SK-N-SH treated with all-trans-retinoic acid at 6 μM for 48 hours (cell line): ENCODE data around the gene KRTAP20-4.

ENCODE experiments used
- CSDC2 ChIP-seq: fragments of 250-450 bp; sonication (Bioruptor Pico); IDR thresholded peaks from 2 replicates; pipeline ENCODE4 v1.5.0; 2020; ENCODE audit warnings: mild to moderate bottlenecking, moderate library complexity
- GLIS3 ChIP-seq: fragments of 250-450 bp; sonication (Bioruptor Pico); IDR thresholded peaks from 2 replicates; pipeline ENCODE4 v1.5.0; 2020; ENCODE audit warnings: mild to moderate bottlenecking, moderate library complexity
- RARB ChIP-seq: fragments of 250-450 bp; sonication (Bioruptor Pico); IDR thresholded peaks from 2 replicates; pipeline ENCODE4 v1.8.0; 2021; ENCODE audit warnings: mild to moderate bottlenecking, moderate library complexity
- SNAI2 ChIP-seq: fragments of 250-450 bp; sonication (Bioruptor Pico); IDR thresholded peaks from 2 replicates; pipeline ENCODE4 v1.5.0; 2020; ENCODE audit warnings: mild to moderate bottlenecking, moderate library complexity
- ZNF565 ChIP-seq: fragments of 450-650 bp; formaldehyde crosslinking; conservative IDR thresholded peaks from 2 replicates; pipeline ENCODE4 v1.5.0; 2020; ENCODE audit warnings: low read depth, mild to moderate bottlenecking, moderate library complexity

- TF ChIP-seq CSDC2 (CRISPR knock-in tag) (no peak), RARB (CRISPR knock-in tag) (no peak), SNAI2 (CRISPR knock-in tag) (no peak), ZNF565 (CRISPR knock-in tag) (no peak), GLIS3 (no peak)
Observed at GRCh38 chr21:30628109-30628508, 7.7 kb downstream of the KRTAP20-4 start.
